Heart left ventricle (tissue), 13 donors: ENCODE results near the gene MAPKAP1.

Source experiments
- CTCF ChIP-seq, 12 donors: fragments of 200-600 bp; sonication (generic) in 4 of 12; IDR thresholded peaks; one replicate each; pipeline versions ENCODE4 v1.5.0 to v1.8.0; 2018 to 2022; ENCODE audit warnings: antibody characterized with exemption in 12 of 12, mild to moderate bottlenecking in 5 of 12
- POLR2A ChIP-seq, 2 donors: fragments of 450-650 bp; IDR thresholded peaks; one replicate each; pipeline ENCODE4 v1.6.1; 2017; ENCODE audit warnings: antibody characterized with exemption in 2 of 2, mild to moderate bottlenecking in 2 of 2, moderate library complexity in 2 of 2
- donor health status: ischemic (EF 13 %, LVEDD 7.1; RV severe dilation, severe dysfunction).
- donor health status: DM: no; HTN: yes; CAD: no.
- donor health status: DM: no; HTN: no; CAD: no.
- donor health status: ischemic (EF 25% LVEDD 6.9; RV normal size, moderate dysfunction).
- donor health status: ischemic (EF 25% LVEDD 5.7; RV mildly dilated, moderate dysfunction).
- donor health status: ischemic (EF 35%, LVEDD 5.7; RV mildly dilated, moderate dysfunction).
- donor health status: nonischemic (EF 11% LVEDD 7.7; RV severe dilation, severe dysfunction).
- donor health status: DM: yes; HTN: yes; CAD: no.
- donor health status: PGD.
- donor health status: ischemic (EF 29% LVEDD 5.4; RV normal size, mild dysfunction).
- donor health status: nonischemic (EF 23%, LVEDD 6.1; RV moderate dilation, normal function).

GRCh38 chr9:125527471-125528002 lies 179.5 kb downstream of the MAPKAP1 start:
- TF ChIP-seq CTCF (IDR thresholded peaks at IDR 0.05) = no peak
- TF ChIP-seq POLR2A (IDR thresholded peaks at IDR 0.05) = no peak
